ENCODE data around the gene BNIP3.

The BNIP3 gene

DNA sequence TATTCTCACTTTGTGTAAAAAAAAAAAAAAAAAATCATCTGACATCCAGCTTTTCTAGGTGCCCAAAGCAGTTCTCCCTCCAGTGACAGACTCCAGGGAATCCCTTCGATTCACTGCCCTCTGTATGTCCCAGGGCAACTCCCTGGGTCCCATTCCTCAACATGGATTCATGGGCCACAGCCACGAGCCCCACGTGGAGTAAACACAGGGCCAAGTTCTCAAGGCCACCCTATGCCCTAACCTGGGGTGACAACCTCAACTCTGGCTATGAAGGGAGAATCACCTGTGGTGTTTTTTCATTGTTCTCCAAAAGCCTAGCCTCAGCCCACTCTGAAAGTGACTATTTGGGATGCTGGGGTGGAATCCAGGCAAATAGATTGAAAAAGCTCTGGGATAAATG lies 3.4 kb downstream of the BNIP3 start:
- TF ChIP-seq TAF1 (IDR thresholded peaks at IDR 0.05; ENCODE audit: borderline replicate concordance, insufficient read depth, low read length) (no peak), SIN3A (IDR thresholded peaks at IDR 0.05; ENCODE audit: borderline replicate concordance, insufficient read depth, low read length) (no peak), FOXP2 (optimal IDR thresholded peaks at IDR 0.05; ENCODE audit: borderline replicate concordance, extremely low read depth, extremely low read length, insufficient read depth) (no peak), POLR2AphosphoS5 (IDR thresholded peaks at IDR 0.05; ENCODE audit: low read depth, low read length) (no peak)
- TF ChIP-seq, protein P1, sequence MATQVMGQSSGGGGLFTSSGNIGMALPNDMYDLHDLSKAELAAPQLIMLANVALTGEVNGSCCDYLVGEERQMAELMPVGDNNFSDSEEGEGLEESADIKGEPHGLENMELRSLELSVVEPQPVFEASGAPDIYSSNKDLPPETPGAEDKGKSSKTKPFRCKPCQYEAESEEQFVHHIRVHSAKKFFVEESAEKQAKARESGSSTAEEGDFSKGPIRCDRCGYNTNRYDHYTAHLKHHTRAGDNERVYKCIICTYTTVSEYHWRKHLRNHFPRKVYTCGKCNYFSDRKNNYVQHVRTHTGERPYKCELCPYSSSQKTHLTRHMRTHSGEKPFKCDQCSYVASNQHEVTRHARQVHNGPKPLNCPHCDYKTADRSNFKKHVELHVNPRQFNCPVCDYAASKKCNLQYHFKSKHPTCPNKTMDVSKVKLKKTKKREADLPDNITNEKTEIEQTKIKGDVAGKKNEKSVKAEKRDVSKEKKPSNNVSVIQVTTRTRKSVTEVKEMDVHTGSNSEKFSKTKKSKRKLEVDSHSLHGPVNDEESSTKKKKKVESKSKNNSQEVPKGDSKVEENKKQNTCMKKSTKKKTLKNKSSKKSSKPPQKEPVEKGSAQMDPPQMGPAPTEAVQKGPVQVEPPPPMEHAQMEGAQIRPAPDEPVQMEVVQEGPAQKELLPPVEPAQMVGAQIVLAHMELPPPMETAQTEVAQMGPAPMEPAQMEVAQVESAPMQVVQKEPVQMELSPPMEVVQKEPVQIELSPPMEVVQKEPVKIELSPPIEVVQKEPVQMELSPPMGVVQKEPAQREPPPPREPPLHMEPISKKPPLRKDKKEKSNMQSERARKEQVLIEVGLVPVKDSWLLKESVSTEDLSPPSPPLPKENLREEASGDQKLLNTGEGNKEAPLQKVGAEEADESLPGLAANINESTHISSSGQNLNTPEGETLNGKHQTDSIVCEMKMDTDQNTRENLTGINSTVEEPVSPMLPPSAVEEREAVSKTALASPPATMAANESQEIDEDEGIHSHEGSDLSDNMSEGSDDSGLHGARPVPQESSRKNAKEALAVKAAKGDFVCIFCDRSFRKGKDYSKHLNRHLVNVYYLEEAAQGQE (IDR thresholded peaks at IDR 0.05; ENCODE audit: insufficient read depth in 1 of 2, low read depth in 2 of 2, low read length in 2 of 2), result no peak

DNA sequence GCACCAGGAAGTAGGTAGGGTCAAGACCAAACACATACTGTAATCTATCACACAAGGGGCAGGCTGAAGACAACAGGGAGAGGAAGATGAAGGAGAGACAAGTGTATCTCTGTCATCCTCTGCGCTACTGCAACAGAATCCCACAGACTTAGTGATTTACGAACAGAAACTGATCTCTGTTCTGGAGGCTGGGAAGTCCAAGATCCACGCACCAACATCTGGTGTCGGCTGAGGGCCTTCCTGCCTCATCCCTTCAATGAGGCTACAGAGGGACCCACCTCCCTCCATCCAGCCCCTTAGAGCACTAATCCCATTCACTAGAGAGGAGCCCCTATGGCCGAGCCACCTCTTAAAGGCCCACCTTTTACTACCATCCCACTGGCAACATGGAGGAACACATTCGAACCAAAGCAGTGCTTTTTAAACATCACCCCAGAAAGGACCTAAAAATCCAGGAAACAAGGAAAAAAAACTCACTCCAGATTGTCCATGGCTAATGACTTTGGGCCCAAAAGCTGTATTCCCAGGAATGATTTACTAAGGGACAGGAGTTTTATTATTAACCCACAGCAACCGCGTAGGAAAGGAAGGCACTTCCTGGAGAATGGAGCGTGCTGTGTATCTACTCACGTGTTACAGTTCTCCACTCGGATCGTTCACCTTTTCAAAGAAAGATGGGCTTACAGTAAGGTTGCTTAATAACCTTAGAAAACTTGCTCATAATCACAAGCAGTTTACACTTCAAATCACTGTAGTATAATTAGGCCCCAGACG lies 4.2 kb downstream of the BNIP3 start:
- TF ChIP-seq, protein P1 (IDR thresholded peaks at IDR 0.05; ENCODE audit: insufficient read depth in 1 of 2, low read depth in 2 of 2, low read length in 2 of 2), result no peak
- TF ChIP-seq TAF1 (IDR thresholded peaks at IDR 0.05; ENCODE audit: borderline replicate concordance, insufficient read depth, low read length) (no peak), SIN3A (IDR thresholded peaks at IDR 0.05; ENCODE audit: borderline replicate concordance, insufficient read depth, low read length) (no peak)

DNA sequence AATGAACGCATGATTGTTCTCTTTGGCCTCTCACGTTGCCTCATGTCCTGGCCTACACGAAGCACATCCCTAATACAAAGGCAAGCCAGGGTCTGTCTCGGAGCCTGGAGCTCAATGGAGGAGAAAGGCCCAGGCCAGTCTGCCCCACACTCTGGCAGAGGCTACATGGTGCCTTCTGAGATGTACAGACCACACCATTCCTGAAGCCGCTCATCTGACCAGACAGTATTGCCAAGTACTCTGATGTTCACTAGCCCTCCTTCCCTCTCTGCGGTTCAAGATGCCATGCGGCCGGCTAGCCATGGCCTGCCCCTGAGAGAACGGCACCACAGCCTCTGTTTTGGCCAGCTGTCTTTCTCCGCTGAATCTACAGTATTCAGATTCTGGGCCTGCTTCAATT lies 5.9 kb downstream of the BNIP3 start:
- no peak for TF ChIP-seq SIN3A (IDR thresholded peaks at IDR 0.05; ENCODE audit: borderline replicate concordance, insufficient read depth, low read length)
- TF ChIP-seq, protein P1 (IDR thresholded peaks at IDR 0.05; ENCODE audit: insufficient read depth in 1 of 2, low read depth in 2 of 2, low read length in 2 of 2), result no peak
- no peak for TF ChIP-seq TAF1 (IDR thresholded peaks at IDR 0.05; ENCODE audit: borderline replicate concordance, insufficient read depth, low read length)
- no peak for TF ChIP-seq POLR2AphosphoS5 (IDR thresholded peaks at IDR 0.05; ENCODE audit: low read depth, low read length)
- no peak for TF ChIP-seq FOXP2 (optimal IDR thresholded peaks at IDR 0.05; ENCODE audit: borderline replicate concordance, extremely low read depth, extremely low read length, insufficient read depth)

DNA sequence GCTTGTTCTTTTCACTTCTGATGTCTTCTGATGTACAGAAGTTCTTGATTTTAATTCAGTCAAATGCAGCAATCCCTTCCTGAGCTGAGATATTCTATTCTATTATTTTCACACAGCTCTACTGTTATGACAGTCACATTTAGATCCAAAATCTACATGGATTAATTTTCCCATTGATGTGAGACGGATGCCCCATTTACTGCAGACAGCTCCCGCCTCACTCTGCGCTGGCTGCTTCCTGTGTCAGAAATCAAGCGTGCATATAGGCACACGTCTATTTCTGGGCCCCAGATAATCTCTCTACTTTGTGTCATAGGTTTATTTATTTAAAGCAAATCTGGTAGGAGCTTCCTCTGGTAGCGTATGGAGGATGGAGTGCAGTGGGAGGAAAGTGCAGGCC lies 6.7 kb downstream of the BNIP3 start:
- TF ChIP-seq POLR2AphosphoS5 (IDR thresholded peaks at IDR 0.05; ENCODE audit: low read depth, low read length) (no peak), FOXP2 (optimal IDR thresholded peaks at IDR 0.05; ENCODE audit: borderline replicate concordance, extremely low read depth, extremely low read length, insufficient read depth) (no peak), SIN3A (IDR thresholded peaks at IDR 0.05; ENCODE audit: borderline replicate concordance, insufficient read depth, low read length) (no peak), TAF1 (IDR thresholded peaks at IDR 0.05; ENCODE audit: borderline replicate concordance, insufficient read depth, low read length) (no peak)
- TF ChIP-seq, protein P1 (IDR thresholded peaks at IDR 0.05; ENCODE audit: insufficient read depth in 1 of 2, low read depth in 2 of 2, low read length in 2 of 2), result no peak

Data from PFSK-1 (cell line).